Fibroblast of skin of right biceps (primary cell): Measurements from ENCODE around the gene CHMP5.

Experiments used
- DNase-seq: peaks from one replicate; pipeline ENCODE4 v3.0.0-alpha.2; 2013

The CHMP5 gene

DNA sequence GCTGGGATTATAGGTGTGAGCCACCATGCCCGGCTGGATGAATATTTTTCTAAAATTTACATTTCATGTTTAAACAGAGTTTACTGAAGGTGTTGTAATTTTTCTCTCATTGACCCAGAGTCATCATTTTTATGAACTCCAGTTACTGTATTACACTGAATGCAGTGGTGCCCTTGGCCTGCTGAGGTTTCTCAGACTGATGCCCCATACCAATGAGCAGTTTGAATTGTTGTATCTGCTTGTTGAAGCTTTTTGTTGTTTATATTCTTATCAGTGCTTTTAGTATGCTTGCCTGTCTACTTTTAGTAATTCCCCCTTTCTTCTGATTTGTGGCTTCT, 55.4 kb downstream of the CHMP5 start:
- DNase-seq = no peak

DNA sequence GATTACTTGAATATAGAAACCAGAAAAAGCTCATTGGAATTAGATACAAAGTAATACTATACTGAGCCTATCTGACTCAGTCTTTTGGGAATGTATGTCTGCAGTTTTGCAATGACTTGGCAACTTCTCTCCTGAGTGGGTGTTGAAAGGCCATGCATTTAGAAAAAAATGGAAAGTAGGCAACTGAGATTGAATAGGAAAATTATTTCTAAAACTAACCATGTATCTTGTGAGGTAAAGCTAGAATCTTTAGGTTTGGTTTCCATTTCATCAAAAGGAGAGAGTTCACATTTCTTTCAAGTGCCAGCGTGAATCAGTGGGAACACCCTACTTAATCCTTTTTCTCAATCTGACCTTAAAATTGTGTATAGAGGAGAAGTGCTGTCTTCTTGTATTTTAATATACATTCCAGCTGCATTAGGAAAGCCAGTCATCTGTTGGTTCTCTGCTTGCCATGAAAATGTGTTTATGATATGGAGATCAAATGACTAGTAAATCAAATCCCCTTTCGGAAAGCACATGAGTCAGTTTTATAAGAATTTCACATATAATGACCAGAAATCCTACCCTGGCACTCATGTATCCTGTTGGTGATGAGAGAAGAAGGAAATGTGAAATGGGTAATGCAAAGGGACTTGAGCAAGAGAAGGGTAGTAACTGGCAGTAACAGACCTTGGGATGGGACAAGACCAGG, 55.9 kb downstream of the CHMP5 start:
- peak; percentile 96 for DNase-seq

DNA sequence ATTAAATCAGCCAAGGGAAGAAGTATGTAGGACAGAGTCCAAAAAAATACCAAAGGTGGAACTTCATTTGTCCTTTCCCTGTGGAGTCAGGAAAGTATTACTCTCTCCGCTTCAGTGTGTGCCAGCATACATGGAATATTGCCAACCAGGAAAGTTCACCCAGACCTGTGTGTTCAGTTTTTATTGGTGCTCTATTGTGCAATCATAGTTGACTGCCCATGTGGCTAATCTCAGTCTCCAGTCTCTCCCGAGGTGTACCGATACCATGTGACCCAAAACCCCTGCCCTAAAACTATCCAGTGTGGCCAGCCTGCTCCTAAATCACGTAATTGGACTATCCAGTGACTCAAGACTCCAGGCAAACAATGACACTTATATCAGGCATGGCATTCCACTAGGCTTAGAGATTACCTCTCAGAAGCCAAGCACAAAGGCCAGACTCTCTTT, 64.3 kb downstream of the CHMP5 start:
- peak; percentile 72 for DNase-seq

DNA sequence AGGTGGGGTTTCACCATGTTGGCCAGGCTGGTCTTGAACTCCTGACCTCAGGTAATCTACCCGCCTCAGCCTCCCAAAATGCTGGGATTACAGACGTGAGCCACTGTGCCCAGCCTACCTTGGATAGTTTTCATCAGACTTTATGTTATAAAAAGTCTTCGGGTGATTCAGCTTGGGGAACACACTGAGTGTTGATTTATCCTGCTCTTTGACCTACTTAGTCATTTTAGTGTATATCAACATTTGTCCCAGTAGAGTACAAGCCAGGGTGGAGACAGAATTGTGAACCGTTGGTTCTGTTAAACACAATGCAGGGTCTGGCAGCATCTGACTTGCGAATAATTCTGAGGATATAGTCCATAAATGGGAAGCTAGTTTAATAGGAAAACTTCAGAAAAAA, 65.1 kb downstream of the CHMP5 start:
- peak; percentile 53 for DNase-seq

DNA sequence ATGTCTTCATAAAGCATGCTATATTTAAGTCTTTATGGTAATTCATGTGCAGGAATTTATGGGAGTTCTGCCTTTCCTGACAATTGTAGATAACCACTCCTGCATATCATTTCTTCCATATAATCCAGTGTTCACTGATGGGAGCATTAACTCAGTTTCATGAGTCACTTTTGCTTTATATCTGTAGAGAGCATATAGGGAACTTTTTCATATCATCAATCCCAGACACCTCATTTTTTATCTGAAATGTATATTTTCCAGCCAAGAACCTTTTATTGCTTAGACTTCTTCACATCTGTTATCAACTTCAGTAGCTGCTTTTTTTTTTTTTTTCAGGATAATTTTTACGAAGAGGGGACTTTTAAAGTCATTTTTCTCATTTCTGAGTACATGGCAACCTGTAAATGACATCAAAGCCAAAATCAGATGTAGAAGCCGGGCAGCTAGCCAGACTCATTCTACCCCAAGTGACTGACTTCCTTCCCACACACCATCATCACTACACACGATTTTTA, 66.6 kb downstream of the CHMP5 start:
- peak; percentile 66 for DNase-seq
